IPS-18c (cell line): ENCODE data around the gene HS6ST3.

Experiments used
- H3K4me3 ChIP-seq: 2 replicates; pipeline ENCODE4 v1.7.0; 2013; ENCODE audit warnings: low read depth, mild to moderate bottlenecking, low read length, moderate library complexity; ENCODE audit not compliant: insufficient read depth
- H3K9me3 ChIP-seq: one replicate; pipeline ENCODE4 v1.6.1; 2013; ENCODE audit warnings: mild to moderate bottlenecking, low read length, moderate library complexity; ENCODE audit not compliant: control insufficient read depth, insufficient read depth

Gene HS6ST3

DNA sequence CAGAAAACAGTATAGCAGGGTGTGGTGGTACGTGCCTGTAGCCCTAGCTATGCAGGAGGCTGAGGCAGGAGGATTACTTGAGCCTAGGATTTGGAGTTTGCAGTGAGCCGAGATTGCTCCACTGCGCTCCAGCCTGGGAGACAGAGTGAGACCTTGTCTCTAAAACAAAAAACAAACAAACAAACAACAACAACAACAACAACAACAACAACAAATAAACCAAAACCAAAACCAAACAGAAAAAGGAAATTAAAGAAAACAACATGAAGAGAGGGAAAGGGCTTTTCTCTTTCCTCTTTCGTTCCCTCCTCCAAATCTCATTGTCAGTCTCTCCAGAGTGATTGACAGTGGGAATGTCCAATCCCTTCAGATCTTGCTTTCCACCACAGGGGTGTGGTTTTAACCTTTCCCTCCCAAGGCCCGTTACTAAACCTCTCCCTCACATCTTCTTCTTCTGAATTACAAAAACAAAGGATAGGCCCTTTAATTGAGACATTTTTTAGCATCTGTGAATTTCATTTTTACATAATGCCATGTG is 341.2 kb downstream of the HS6ST3 start:
- Histone ChIP-seq H3K4me3 (no peak overlapping the region), H3K9me3 (no peaks in the 10 kb centered on the region)

DNA sequence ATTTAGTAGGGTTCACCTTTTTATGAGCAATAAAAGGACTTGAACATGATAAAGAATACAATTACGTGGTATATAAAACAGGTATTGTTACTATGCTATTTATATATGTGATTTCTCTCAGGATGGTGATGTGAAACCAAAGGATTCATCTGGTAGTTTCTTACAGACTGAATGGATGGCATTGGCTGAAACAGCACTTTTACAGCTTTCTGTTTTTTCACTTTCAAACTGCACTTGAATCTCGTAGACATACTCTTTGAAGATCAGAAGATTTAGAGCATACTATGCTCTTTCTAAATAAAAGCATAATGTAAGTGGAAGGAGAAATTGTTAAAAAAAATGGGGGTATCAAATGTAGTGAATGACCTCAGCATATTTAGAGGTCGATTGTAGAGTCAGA is 354.8 kb downstream of the HS6ST3 start:
- Histone ChIP-seq H3K4me3 (no peak overlapping the region), H3K9me3 (no peaks in the 10 kb centered on the region)

GRCh38 chr13:96449920-96450319 is 360.0 kb downstream of the HS6ST3 start:
- Histone ChIP-seq H3K4me3 (no peak overlapping the region), H3K9me3 (no peaks in the 10 kb centered on the region)

DNA sequence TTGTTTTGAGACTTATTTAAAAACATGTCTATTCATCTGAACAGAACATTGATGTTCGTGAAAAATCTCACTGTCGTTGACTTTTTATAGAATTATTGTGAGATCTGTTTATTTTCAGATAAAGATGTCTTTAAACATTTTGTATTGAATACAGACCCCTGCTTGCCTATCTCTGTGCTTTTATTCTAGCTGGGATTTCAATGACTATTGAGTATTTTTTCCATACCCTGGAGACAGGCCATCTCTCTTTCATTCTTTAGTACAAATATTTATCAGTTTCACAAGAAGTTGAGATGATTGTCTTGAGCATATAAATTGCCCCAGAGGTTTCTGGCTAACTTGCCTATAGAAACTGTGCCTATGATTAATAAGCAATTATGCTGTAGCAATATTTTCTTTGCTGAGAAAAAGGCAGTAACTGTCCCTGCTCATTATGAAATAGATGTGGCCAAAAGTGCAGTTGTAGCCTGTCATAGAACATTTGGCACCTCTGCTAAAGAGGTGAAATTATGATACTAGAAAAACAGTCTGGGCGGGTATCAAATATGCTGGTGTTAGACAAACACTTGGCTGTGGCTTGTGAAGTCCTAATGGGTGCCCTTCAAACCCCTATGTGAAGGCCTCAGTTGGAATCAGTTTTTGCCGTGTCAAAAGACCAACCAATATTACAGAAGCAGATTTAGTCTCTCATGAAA is 360.6 kb downstream of the HS6ST3 start:
- no peaks in the 10 kb centered on the region for H3K9me3 ChIP-seq
- no peak overlapping the region for H3K4me3 ChIP-seq

DNA sequence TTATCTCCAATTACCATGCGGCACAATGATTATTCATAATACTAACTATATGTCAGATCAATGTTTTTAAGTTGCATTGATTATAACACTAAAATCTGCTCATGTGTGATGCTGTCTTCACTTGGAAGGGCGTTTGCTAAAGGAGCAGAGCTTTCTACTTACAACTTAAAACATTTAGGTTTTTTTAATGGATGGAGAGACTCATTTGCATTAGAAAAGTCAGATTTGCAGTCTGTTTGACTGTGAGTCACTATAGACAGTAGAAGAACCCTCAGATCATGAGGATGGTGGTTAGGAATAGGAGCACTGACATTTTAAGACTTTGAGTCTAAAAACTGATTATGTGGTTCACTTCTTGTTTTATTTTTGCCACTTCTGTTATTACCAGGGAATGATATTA is 364.6 kb downstream of the HS6ST3 start:
- H3K4me3 ChIP-seq: no peak overlapping the region
- H3K9me3 ChIP-seq: no peaks in the 10 kb centered on the region

GRCh38 chr13:96460609-96461008 is 370.7 kb downstream of the HS6ST3 start:
- no peaks in the 10 kb centered on the region for H3K9me3 ChIP-seq

DNA sequence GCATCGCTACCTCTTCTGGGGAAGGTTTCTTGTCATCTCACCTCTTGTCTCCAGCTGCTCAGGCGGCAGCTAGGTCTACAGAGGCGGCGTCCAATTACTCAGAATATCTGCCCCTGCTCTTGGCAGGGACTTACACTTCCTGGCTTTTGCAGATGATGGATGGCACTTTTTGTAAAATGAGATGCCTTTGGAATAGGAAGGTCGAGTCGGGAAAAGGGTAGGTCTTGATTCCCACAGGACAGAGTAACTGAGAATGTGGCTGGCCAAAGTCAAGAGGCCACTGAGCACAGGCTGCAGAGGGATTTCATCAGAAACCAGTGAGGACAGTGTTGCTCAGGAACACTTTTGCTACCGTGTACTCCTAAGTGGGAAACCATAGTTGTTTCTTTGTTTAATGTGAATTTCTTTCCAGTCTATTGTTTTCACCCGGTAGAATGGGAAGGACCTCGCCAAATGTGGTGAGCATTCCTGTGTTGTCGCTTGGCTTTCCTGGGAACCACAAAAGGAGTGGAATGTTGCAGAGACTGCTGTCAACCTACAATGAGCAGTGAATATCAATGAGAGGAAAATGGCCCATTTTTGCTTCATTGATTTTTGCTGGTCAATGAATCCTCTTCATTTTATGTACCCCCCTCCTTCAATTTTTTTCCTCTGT is 383.7 kb downstream of the HS6ST3 start:
- no peak overlapping the region for H3K4me3 ChIP-seq

More at GRCh38 chr13:96460609-96461008, 370.7 kb downstream of the HS6ST3 start:
- no peak overlapping the region for H3K4me3 ChIP-seq

GRCh38 chr13:96474181-96474557 is 384.3 kb downstream of the HS6ST3 start:
- H3K9me3 ChIP-seq: no peaks in the 10 kb centered on the region

More for the DNA sequence above, 383.7 kb downstream of the HS6ST3 start:
- no peaks in the 10 kb centered on the region for H3K9me3 ChIP-seq

GRCh38 chr13:96475103-96475502 is 385.2 kb downstream of the HS6ST3 start:
- Histone ChIP-seq H3K9me3 (no peaks in the 10 kb centered on the region), H3K4me3 (no peak overlapping the region)

More at GRCh38 chr13:96474181-96474557, 384.3 kb downstream of the HS6ST3 start:
- no peak overlapping the region for H3K4me3 ChIP-seq

GRCh38 chr13:96481482-96481881 is 391.6 kb downstream of the HS6ST3 start:
- Histone ChIP-seq H3K9me3 (no peaks in the 10 kb centered on the region), H3K4me3 (no peak overlapping the region)

DNA sequence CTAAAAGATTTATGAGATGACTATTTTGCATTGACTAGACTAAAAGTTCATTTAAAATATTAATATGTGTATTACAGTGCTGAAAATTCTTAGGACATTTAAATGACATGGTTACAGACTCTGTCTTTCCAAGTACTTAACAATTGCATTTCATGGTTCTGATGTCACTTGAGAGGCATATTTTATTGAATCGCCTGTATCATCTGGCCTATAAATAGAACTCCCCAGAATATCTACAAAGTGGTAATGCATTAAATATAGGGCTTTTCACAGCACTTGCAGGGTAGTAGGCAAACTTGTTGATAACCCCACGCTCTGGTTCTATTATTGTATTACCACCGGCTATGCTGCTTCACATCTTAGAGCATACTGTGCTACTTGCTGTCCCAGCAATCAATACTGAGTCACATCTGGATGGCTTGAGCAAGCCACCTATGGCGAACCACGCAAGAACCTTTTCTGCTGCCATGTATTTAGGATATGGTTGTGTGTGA is 400.6 kb downstream of the HS6ST3 start:
- Histone ChIP-seq H3K9me3 (no peaks in the 10 kb centered on the region), H3K4me3 (no peak overlapping the region)

DNA sequence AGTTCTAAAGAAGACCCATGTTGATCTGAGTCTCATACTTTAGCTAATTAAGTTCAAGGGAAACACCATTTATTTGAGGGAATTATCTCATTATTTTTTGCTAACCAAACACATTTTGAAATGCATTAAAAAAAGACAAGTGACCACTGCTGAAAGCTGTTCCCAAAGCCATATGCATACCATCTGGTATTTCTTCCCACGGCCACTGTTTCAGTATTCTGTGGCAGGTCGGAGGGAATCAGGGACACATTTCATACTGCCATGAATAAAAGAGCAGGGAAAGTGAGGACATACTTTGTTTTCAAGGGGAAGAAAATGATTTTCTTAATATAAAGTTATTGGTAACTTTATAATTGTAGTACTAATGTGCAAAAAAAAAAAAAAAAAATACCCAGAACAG is 401.2 kb downstream of the HS6ST3 start:
- no peak overlapping the region for H3K4me3 ChIP-seq
- H3K9me3 ChIP-seq: no peaks in the 10 kb centered on the region

- no peaks in the 10 kb centered on the region for H3K9me3 ChIP-seq
These were observed 402.9 kb downstream of the HS6ST3 start for GRCh38 chr13:96492766-96493165.

GRCh38 chr13:96499656-96500055 is 409.7 kb downstream of the HS6ST3 start:
- no peaks in the 10 kb centered on the region for H3K9me3 ChIP-seq
- no peak overlapping the region for H3K4me3 ChIP-seq

More at GRCh38 chr13:96492766-96493165, 402.9 kb downstream of the HS6ST3 start:
- H3K4me3 ChIP-seq: no peak overlapping the region

GRCh38 chr13:96500953-96501352 is 411.0 kb downstream of the HS6ST3 start:
- Histone ChIP-seq H3K9me3 (no peaks in the 10 kb centered on the region), H3K4me3 (no peak overlapping the region)

DNA sequence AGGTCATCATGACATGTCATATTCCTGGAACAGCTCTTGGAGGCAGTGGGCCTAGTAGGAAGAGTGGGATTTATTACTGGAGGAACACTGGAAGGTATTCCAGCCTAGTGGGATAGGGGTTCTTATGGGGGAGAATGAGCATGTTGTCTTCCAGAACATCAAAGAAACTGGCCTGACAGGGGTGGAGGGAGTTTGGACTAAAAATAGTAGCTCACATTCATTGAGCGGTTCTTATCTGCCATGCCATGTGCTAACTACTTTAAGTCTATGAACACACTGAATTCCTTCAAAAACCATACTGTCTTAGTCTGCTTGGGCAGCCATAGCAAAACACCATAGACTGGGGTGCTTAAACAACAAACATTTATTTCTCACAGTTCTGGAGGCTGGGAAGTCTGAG is 413.6 kb downstream of the HS6ST3 start:
- H3K4me3 ChIP-seq: no peak overlapping the region
- H3K9me3 ChIP-seq: no peaks in the 10 kb centered on the region

GRCh38 chr13:96511587-96511986 is 421.7 kb downstream of the HS6ST3 start:
- Histone ChIP-seq H3K9me3 (no peaks in the 10 kb centered on the region), H3K4me3 (no peak overlapping the region)

DNA sequence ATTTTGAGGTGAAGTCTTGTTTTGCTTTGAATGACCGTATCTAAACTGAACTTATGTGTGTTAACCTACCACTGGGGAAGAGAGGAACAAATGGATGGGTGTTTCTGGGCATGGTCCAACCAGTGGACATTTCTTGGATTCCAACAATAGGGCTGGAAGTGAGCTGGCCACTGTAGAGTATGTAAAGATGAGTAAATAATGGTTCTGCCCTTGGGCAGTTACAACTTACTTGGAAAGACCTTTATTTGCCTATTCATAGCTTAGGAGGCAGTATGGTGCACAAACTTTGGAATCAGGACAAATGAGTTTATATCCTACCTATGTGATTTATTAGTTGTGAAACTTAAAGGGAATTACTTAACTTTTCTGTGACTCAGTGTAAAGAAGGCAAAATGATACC is 429.5 kb downstream of the HS6ST3 start:
- Histone ChIP-seq H3K9me3 (peaks cover 2% of the 10 kb centered on the region), H3K4me3 (no peak overlapping the region)
